ENCODE data around the gene SMC4.

SMC4 gene

GRCh38 chr3:160480931-160481330 is 81.5 kb downstream of the SMC4 start:
- no peak for DNase-seq

GRCh38 chr3:160481856-160482255 is 82.4 kb downstream of the SMC4 start:
- no peak for DNase-seq

GRCh38 chr3:160482796-160483195 is 83.3 kb downstream of the SMC4 start:
- no peak for DNase-seq

Measured in NCI-H2029 (cell line).